GM12878 (cell line): Measurements from ENCODE around the gene DAZAP1. TPM values are rescaled to one million over a fixed set of nuclear protein-coding genes. Genes with fewer than 3 reads are reported as not detected.

Experiments
- ATF3 ChIP-seq: IDR thresholded peaks from 2 replicates; pipeline ENCODE4 v1.6.1; 2011; ENCODE audit warnings: low read depth, mild to moderate bottlenecking, low read length, moderate library complexity, borderline replicate concordance; ENCODE audit errors: extremely low read depth
- BACH1 ChIP-seq: fragments of 450-650 bp; IDR thresholded peaks from 2 replicates; pipeline ENCODE4 v1.6.1; 2017; ENCODE audit warnings: mild to moderate bottlenecking, borderline replicate concordance
- CHD4 ChIP-seq: fragments of 200-600 bp; sonication (generic); IDR thresholded peaks from 2 replicates; pipeline ENCODE4 v1.6.1; 2016; ENCODE audit warnings: mild to moderate bottlenecking
- DPF2 ChIP-seq: fragments of 450-650 bp; IDR thresholded peaks from 2 replicates; pipeline ENCODE4 v1.6.1; 2017; ENCODE audit warnings: mild to moderate bottlenecking
- EGR1 ChIP-seq, 2 experiments: IDR thresholded peaks; 1 replicate in 1 of 2; 2 replicates in 1 of 2; pipeline ENCODE4 v1.6.1; 2011 to 2012; ENCODE audit warnings: low read depth in 2 of 2, low read length in 2 of 2, borderline replicate concordance in 1 of 2, mild to moderate bottlenecking in 1 of 2, moderate library complexity in 1 of 2
- EP300 ChIP-seq, 2 experiments: fragments of 150-350 bp in 1 of 2; IDR thresholded peaks; 2 replicates each; pipeline ENCODE4 v1.6.1; 2011 to 2012; ENCODE audit warnings: low read depth in 2 of 2, low read length in 2 of 2, borderline replicate concordance in 1 of 2, improper control_type of control experiment in 1 of 2, inconsistent platforms in 1 of 2; ENCODE audit not compliant: control insufficient read depth in 1 of 2
- EZH2 ChIP-seq: IDR thresholded peaks from 2 replicates; pipeline ENCODE4 v1.6.1; 2012; ENCODE audit warnings: low read depth, mild to moderate bottlenecking, control low read depth, inconsistent platforms, low read length, borderline replicate concordance; ENCODE audit not compliant: control insufficient read depth
- GATAD2B ChIP-seq: fragments of 450-650 bp; conservative IDR thresholded peaks from 2 replicates; pipeline ENCODE4 v1.6.1; 2017; ENCODE audit warnings: low read depth, mild to moderate bottlenecking, moderate library complexity
- HCFC1 ChIP-seq: fragments of 150-350 bp; IDR thresholded peaks from 2 replicates; pipeline ENCODE4 v1.6.1; 2014; ENCODE audit warnings: low read length
- HDAC2 ChIP-seq: fragments of 200-600 bp; sonication (generic); IDR thresholded peaks from 2 replicates; pipeline ENCODE4 v1.6.1; 2017
- IRF4 ChIP-seq: IDR thresholded peaks from 2 replicates; pipeline ENCODE4 v1.6.1; 2011; ENCODE audit warnings: low read depth, low read length
- IRF5 ChIP-seq: fragments of 450-650 bp; IDR thresholded peaks from 2 replicates; pipeline ENCODE4 v1.6.1; 2017; ENCODE audit warnings: borderline replicate concordance
- MEF2A ChIP-seq: IDR thresholded peaks from 2 replicates; pipeline ENCODE4 v1.6.1; 2011; ENCODE audit warnings: low read depth, mild to moderate bottlenecking, low read length, moderate library complexity; ENCODE audit not compliant: insufficient read depth
- MTA2 ChIP-seq: fragments of 450-650 bp; IDR thresholded peaks from 2 replicates; pipeline ENCODE4 v1.6.1; 2016; ENCODE audit warnings: low read depth, mild to moderate bottlenecking, moderate library complexity
- MTA3 ChIP-seq: IDR thresholded peaks from 2 replicates; pipeline ENCODE4 v1.6.1; 2012; ENCODE audit warnings: low read length, inconsistent platforms, borderline replicate concordance
- MYC ChIP-seq: IDR thresholded peaks from 2 replicates; pipeline ENCODE4 v1.6.1; 2011; ENCODE audit warnings: mild to moderate bottlenecking, low read length, moderate library complexity, inconsistent platforms; ENCODE audit not compliant: insufficient read depth, insufficient replicate concordance, insufficient read length, severe bottlenecking
- NFIC ChIP-seq: IDR thresholded peaks from 2 replicates; pipeline ENCODE4 v1.6.1; 2012; ENCODE audit warnings: low read depth, mild to moderate bottlenecking, inconsistent platforms, low read length, moderate library complexity
- NR2C1 ChIP-seq: fragments of 450-650 bp; IDR thresholded peaks from 2 replicates; pipeline ENCODE4 v1.6.1; 2017; ENCODE audit warnings: antibody characterized with exemption, mild to moderate bottlenecking, moderate library complexity
- NR2F1 ChIP-seq: fragments of 450-650 bp; conservative IDR thresholded peaks from 2 replicates; pipeline ENCODE4 v1.6.1; 2017; ENCODE audit warnings: mild to moderate bottlenecking
- PAX8 ChIP-seq: fragments of 450-650 bp; IDR thresholded peaks from 2 replicates; pipeline ENCODE4 v1.6.1; 2017; ENCODE audit warnings: mild to moderate bottlenecking, moderate library complexity
- POLR2A ChIP-seq: IDR thresholded peaks from 2 replicates; pipeline ENCODE4 v1.6.1; 2011; ENCODE audit warnings: low read depth, mild to moderate bottlenecking, low read length
- SP1 ChIP-seq: IDR thresholded peaks from one replicate; pipeline ENCODE4 v1.6.1; 2011; ENCODE audit warnings: low read depth, low read length
- SREBF1 ChIP-seq: IDR thresholded peaks from 2 replicates; pipeline ENCODE4 v1.6.1; 2012; ENCODE audit warnings: mild to moderate bottlenecking, low read length
- TAF1 ChIP-seq: IDR thresholded peaks from 2 replicates; pipeline ENCODE4 v1.6.1; 2011; ENCODE audit warnings: mild to moderate bottlenecking, low read depth, low read length, borderline replicate concordance
- TBL1XR1 ChIP-seq: IDR thresholded peaks from 2 replicates; pipeline ENCODE4 v1.6.1; 2012; ENCODE audit warnings: low read depth, low read length, improper control_type of control experiment
- ZNF384 ChIP-seq: IDR thresholded peaks from 2 replicates; pipeline ENCODE4 v1.6.1; 2012; ENCODE audit warnings: low read depth, mild to moderate bottlenecking, low read length, improper control_type of control experiment, borderline replicate concordance
- ZSCAN29 ChIP-seq: fragments of 450-650 bp; IDR thresholded peaks from 2 replicates; pipeline ENCODE4 v1.6.1; 2017; ENCODE audit warnings: mild to moderate bottlenecking, moderate library complexity
- polyA plus RNA-seq, 11 experiments: library from polyadenylated mRNA; depleted of rRNA in 4 of 11; unstranded in 6 of 11; stranded (reverse) in 5 of 11; fragments of >200 nt; fragmentation: Nextera tagmentation in 4 of 11; fragmentation: Illumina TruSeq in 1 of 11; extraction: Ambion mirVana in 4 of 11; extraction: Trizol in 1 of 11; gene quantifications; 1 replicate in 1 of 11; 2 replicates in 10 of 11; pipeline versions ENCODE4 v1.2.1 to v1.2.3, GENCODE V29; 2011 to 2016; ENCODE audit warnings: inconsistent platforms in 2 of 11, missing spikeins in 2 of 11, low read depth in 1 of 11
- total RNA-seq, 4 experiments: library from RNA; depleted of rRNA in 3 of 4; stranded (reverse); fragments of >200 nt in 3 of 4; fragmentation: Illumina TruSeq in 1 of 4; extraction: Trizol in 1 of 4; gene quantifications; 2 replicates each; pipeline versions ENCODE4 v1.2.1 to v1.2.3, GENCODE V29; 2013 to 2021
- TF ChIP-seq, protein P1 (sequence below): IDR thresholded peaks from 2 replicates; pipeline ENCODE4 v1.6.1; 2012; ENCODE audit warnings: low read depth, low read length, improper control_type of control experiment
- TF ChIP-seq, protein P2 (sequence below): IDR thresholded peaks from 2 replicates; pipeline ENCODE4 v1.6.1; 2011; ENCODE audit warnings: borderline replicate concordance, low read depth, mild to moderate bottlenecking, moderate library complexity, low read length; ENCODE audit not compliant: insufficient read depth, poor library complexity, severe bottlenecking

DAZAP1 gene
- total and polyA plus RNA-seq, 10 of the 15 experiments (the other 5 are each of a cell fraction or from before 2014, with no cell fraction given) = 9.9 to 240 (median 92.3) TPM

DNA sequence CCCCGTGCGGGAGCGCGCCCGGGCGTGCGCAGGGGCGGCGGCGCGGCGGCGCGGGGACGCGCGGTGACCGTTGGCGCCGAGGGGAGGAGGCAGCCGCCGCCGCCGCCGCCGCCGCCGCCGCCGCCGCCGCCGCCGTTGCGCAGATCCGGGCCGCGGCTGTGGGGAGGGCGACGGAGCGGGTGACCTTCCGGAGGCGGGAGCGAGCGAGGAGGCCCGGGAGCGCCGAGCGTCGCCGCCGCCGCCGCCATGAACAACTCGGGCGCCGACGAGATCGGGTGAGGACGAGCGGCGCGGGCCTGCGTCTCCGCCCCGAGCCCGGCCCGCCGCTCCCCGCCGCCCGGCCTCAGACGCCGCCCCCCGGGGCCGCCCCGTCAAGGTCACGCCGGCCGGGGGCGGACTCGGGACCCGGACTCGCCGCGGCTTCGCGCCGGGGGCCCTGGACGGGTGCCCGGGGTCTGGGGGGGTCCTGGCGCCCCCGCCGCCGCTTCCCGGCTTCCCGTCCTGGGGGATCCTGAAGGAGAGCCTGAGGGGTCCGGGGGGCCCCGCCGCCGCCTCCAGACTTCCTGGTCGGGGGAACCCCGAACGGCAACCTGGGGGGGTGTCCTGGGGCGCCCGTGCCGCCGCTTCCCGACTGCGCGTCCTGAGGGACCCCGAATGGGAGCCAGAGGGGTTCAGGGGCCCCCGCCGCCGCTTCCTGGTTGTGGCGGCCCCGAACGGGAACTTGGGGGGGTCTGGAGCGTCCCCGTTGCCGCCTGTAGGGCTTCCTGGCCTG is at the start of gene DAZAP1 (continued):
- TF ChIP-seq SREBF1 (no peak), PAX8 (no peak), ZSCAN29 (0 out of 2 replicates have a peak, but pooled peaks have one; percentile 24), MYC (no peak), EP300 (IDR thresholded peaks at IDR 0.05; ENCODE audit: borderline replicate concordance in 1 of 2, control insufficient read depth in 1 of 2, low read depth in 2 of 2, low read length in 2 of 2) (no peak), SP1 (no peak), BACH1 (no peak), NR2F1 (peak; percentile 28; the same call in 1 of the 2 replicates), EGR1 (IDR thresholded peaks at IDR 0.05; ENCODE audit: borderline replicate concordance in 1 of 2, low read depth in 2 of 2, low read length in 2 of 2) (peak in 1 of 2 experiments; percentile 68; a peak in 2 of 3 replicates), TBL1XR1 (no peak), NFIC (no peak), CHD4 (no peak), IRF5 (no peak), POLR2A (peak; percentile 46), GATAD2B (peak; percentile 62; the same call in 1 of the 2 replicates), TAF1 (no peak; the same call in 1 of the 2 replicates), IRF4 (no peak), MTA2 (no peak), DPF2 (peak; percentile 29; the same call in 1 of the 2 replicates), ZNF384 (no peak), ATF3 (no peak), MTA3 (no peak), EZH2 (no peak), HCFC1 (no peak), MEF2A (no peak), NR2C1 (0 out of 2 replicates have a peak, but pooled peaks have one; percentile 7), HDAC2 (no peak)
- TF ChIP-seq, protein P1, sequence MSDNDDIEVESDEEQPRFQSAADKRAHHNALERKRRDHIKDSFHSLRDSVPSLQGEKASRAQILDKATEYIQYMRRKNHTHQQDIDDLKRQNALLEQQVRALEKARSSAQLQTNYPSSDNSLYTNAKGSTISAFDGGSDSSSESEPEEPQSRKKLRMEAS = no peak
- TF ChIP-seq, protein P2, sequence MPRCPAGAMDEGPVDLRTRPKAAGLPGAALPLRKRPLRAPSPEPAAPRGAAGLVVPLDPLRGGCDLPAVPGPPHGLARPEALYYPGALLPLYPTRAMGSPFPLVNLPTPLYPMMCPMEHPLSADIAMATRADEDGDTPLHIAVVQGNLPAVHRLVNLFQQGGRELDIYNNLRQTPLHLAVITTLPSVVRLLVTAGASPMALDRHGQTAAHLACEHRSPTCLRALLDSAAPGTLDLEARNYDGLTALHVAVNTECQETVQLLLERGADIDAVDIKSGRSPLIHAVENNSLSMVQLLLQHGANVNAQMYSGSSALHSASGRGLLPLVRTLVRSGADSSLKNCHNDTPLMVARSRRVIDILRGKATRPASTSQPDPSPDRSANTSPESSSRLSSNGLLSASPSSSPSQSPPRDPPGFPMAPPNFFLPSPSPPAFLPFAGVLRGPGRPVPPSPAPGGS = peak; percentile 16
